Measurements from ENCODE around the gene CASP2. TPM values are rescaled to one million over a fixed set of nuclear protein-coding genes. Genes with fewer than 3 reads are reported as not detected.

CASP2 gene
- total RNA-seq, 3 donors from 2014 or later = 11.7 to 24.9 (median 22.8) TPM

DNA sequence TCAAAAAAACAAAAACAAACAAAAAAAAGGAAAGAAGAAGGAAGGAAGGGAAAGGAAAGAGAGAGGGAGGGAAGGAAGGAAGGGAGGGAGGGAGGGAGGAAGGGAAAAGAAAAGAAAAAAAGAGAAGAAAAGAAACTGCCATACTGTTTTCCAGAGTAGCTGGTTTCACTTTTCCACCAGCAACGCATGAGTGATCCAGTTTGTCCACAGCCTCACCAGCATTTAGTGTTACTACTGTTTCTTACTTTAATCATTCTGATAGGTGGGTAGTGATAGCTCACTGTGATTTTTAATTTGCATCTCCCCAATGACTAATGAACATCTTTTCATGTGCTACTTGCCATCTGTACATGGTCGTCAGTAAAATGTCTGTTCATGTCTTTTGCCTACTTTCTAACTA is 15.3 kb upstream of the CASP2 start:
- H3K4me1 ChIP-seq = no peaks in the 10 kb centered on the region
- H3K9me3 ChIP-seq = no peaks in the 10 kb centered on the region
- H3K4me3 ChIP-seq = no peak overlapping the region
- TF ChIP-seq, protein P1, sequence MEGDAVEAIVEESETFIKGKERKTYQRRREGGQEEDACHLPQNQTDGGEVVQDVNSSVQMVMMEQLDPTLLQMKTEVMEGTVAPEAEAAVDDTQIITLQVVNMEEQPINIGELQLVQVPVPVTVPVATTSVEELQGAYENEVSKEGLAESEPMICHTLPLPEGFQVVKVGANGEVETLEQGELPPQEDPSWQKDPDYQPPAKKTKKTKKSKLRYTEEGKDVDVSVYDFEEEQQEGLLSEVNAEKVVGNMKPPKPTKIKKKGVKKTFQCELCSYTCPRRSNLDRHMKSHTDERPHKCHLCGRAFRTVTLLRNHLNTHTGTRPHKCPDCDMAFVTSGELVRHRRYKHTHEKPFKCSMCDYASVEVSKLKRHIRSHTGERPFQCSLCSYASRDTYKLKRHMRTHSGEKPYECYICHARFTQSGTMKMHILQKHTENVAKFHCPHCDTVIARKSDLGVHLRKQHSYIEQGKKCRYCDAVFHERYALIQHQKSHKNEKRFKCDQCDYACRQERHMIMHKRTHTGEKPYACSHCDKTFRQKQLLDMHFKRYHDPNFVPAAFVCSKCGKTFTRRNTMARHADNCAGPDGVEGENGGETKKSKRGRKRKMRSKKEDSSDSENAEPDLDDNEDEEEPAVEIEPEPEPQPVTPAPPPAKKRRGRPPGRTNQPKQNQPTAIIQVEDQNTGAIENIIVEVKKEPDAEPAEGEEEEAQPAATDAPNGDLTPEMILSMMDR (IDR thresholded peaks at IDR 0.05) = no peak
- TF ChIP-seq POLR2A (IDR thresholded peaks at IDR 0.05) (no peak), POLR2AphosphoS5 (IDR thresholded peaks at IDR 0.05) (no peak)
- DNase-seq (ENCODE audit: low spot score in 2 of 2) = no peak
- intact Hi-C loops (cut with DNase I; ENCODE audit: low total_unique reads) = no loop called here
- no peak overlapping the region for H3K27ac ChIP-seq
- H3K27me3 ChIP-seq = no peaks in the 10 kb centered on the region
- no peaks in the 10 kb centered on the region for H3K36me3 ChIP-seq

DNA sequence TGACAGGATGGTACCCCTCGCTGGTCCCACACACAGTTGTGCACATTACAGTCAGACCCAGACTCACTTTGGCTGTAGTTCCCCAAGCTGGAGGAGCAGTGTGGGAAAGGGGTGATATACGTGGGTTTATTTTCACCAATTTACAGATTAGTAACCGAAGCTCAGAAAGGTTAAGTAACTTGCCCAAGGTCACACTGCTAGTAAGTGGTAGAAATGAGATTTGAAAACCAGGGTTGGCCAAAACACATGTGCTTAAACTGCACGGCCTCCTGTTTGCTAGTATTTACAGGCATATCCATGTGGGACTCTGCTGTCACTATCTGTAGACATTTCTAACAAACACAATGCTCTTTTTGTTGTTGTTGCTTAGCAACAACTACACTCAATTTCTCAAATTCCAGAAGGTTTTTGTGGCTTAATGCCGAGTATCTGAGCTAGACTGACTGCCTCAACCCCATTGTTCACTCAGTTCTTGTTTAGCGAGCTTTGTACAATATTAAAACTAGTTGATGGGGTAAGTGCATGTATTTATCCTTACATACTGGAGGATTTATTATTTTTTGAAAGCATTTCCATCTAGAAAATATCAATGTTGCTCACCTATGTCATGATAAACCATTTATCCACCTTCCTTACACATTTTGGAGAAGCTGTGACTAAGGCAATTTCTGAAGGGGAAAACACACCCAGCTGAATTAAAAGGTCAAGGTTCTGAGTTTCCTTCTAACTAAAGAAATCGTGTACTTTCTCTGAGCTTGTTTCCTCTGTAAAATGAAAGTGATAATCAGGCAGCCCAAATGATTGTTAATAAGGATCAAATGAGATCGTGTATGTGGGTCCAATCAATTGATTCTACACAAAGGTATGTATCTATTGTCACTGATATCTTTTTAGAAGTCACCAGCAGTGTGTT is 8.7 kb upstream of the CASP2 start:
- H3K27me3 ChIP-seq = no peaks in the 10 kb centered on the region
- peak overlapping the region; percentile 84 to 89 for H3K27ac ChIP-seq
- DNase-seq (ENCODE audit: low spot score in 2 of 2) = no peak
- intact Hi-C loops (cut with DNase I; ENCODE audit: low total_unique reads) = no loop called here
- no peak overlapping the region for H3K4me3 ChIP-seq
- no peaks in the 10 kb centered on the region for H3K9me3 ChIP-seq
- TF ChIP-seq POLR2AphosphoS5 (IDR thresholded peaks at IDR 0.05) (no peak), POLR2A (IDR thresholded peaks at IDR 0.05) (no peak)
- TF ChIP-seq, protein P1 (IDR thresholded peaks at IDR 0.05) = no peak
- H3K36me3 ChIP-seq = no peaks in the 10 kb centered on the region
- H3K4me1 ChIP-seq = peaks cover 0 to 9% of the 10 kb centered on the region in 2 donors

DNA sequence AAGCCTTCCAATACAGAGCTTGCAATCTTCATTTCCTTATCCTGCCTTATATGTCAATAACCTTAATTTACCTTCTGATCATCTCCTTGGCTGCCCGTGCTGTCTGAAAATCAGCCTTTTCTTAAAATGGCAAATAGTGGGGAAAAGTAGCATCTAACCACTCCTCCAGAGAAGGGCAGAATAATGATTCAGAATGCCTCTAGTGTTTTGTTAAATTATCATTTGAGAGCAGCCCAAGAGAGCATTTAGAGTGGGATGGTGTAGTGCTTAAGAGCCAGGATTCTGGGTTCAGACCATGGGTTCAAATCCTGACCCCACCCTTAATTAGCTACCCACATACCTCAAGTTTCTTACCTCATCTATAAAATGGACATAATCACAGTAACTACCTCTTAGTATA is 8.0 kb upstream of the CASP2 start:
- H3K27ac ChIP-seq = peak overlapping the region; percentile 84 to 89
- peaks cover 0 to 9% of the 10 kb centered on the region in 2 donors for H3K4me1 ChIP-seq
- no peaks in the 10 kb centered on the region for H3K9me3 ChIP-seq
- no peak for DNase-seq (ENCODE audit: low spot score in 2 of 2)
- intact Hi-C loops (cut with DNase I; ENCODE audit: low total_unique reads) = no loop called here
- H3K27me3 ChIP-seq = no peaks in the 10 kb centered on the region
- H3K4me3 ChIP-seq = no peak overlapping the region
- TF ChIP-seq, protein P1 (IDR thresholded peaks at IDR 0.05) = no peak
- TF ChIP-seq POLR2A (IDR thresholded peaks at IDR 0.05) (no peak), POLR2AphosphoS5 (IDR thresholded peaks at IDR 0.05) (no peak)
- H3K36me3 ChIP-seq = no peaks in the 10 kb centered on the region

DNA sequence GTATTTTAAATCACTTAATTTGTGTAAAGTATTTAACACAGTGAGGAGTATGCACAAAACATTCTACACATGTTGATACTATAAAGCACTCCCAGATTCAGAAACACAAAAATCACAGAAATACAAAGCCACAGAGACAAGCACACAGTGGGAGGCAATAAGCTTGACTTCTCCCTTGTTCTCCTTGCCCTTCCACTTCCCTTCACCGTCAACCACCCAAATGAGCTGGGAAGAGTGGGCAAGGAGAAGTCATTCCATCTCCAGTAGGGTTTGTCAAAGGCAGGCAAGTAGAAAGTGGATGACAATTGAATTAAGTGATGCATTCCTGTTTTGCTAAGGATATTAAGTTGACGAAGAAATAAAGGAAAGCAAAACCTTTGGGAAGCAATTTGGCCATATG is 7.6 kb upstream of the CASP2 start:
- Histone ChIP-seq H3K27me3 (no peaks in the 10 kb centered on the region), H3K4me3 (no peak overlapping the region), H3K9me3 (no peaks in the 10 kb centered on the region), H3K36me3 (no peaks in the 10 kb centered on the region), H3K4me1 (peaks cover 0 to 11% of the 10 kb centered on the region in 2 donors), H3K27ac (peak overlapping the region; percentile 84 to 89)
- no peak for DNase-seq (ENCODE audit: low spot score in 2 of 2)
- TF ChIP-seq, protein P1 (IDR thresholded peaks at IDR 0.05) = no peak
- intact Hi-C loops (cut with DNase I; ENCODE audit: low total_unique reads) = no loop called here

DNA sequence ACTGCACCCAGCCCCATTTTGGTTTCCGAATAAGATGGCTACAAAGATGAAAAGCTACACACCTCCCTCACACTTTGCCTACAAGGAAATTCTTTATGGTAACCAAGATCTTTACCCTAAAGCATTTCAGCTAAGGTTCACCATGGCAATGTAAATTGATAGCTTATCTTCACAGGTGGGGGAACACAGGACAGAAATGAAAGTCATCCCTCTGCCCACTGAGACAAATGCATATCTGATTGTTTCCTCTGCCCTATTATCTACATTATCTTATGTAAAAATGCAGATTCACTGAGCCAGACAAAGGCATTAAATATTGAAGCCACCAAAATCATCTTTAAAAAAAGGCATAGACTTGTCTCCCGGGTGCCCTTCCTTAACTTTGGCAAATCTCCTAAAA is 6.6 kb upstream of the CASP2 start:
- H3K4me1 ChIP-seq = peaks cover 0 to 14% of the 10 kb centered on the region in 2 donors
- no peak for DNase-seq (ENCODE audit: low spot score in 2 of 2)
- H3K4me3 ChIP-seq = no peak overlapping the region
- H3K9me3 ChIP-seq = no peaks in the 10 kb centered on the region
- intact Hi-C loops (cut with DNase I; ENCODE audit: low total_unique reads) = no loop called here
- TF ChIP-seq POLR2AphosphoS5 (IDR thresholded peaks at IDR 0.05) (no peak), POLR2A (IDR thresholded peaks at IDR 0.05) (no peak)
- TF ChIP-seq, protein P1 (IDR thresholded peaks at IDR 0.05) = no peak
- no peaks in the 10 kb centered on the region for H3K36me3 ChIP-seq
- H3K27me3 ChIP-seq = no peaks in the 10 kb centered on the region
- H3K27ac ChIP-seq = peak overlapping the region in 1 of 2 donors; percentile 45

Measured in breast epithelium (tissue), 4 donors.